ENCODE measurements around the gene KIAA1671. TPM values are rescaled to one million over a fixed set of nuclear protein-coding genes. Genes with fewer than 3 reads are reported as not detected.

The KIAA1671 gene
- total RNA-seq, 3 donors from 2014 or later, result 71.3 to 131 (median 88.9) TPM

DNA sequence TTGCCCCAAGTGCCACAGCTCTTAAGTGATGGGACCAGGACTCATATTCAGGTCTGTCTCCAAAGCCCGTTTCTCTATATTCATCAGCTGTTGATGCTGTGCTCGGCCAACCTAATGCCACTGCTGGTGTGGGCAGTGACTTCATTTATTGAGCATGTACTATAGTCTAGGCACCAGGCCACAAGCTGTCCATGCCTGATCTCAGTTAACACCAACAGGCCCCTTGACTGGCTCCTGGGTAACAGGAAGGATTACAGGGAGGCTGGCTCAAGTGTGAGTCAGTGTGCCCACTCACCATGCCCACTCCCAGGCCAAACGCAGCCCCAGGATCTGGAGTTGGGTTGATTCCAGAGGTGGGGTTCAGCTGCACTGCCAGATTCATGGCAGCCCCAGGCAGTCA, 258.3 kb downstream of the KIAA1671 start:
- ATAC-seq (no peak), DNase-seq (no peak)
- Histone ChIP-seq H3K4me1 (ENCODE audit: low read depth) (no peaks in the 10 kb centered on the region), H3K36me3 (ENCODE audit: low read depth) (no peaks in the 10 kb centered on the region), H3K4me3 (no peak overlapping the region), H3K9me3 (no peaks in the 10 kb centered on the region)
- intact Hi-C loops (cut with DNase I, micrococcal nuclease), result no loop called here
- TF ChIP-seq CTCF (IDR thresholded peaks at IDR 0.05), result no peak

DNA sequence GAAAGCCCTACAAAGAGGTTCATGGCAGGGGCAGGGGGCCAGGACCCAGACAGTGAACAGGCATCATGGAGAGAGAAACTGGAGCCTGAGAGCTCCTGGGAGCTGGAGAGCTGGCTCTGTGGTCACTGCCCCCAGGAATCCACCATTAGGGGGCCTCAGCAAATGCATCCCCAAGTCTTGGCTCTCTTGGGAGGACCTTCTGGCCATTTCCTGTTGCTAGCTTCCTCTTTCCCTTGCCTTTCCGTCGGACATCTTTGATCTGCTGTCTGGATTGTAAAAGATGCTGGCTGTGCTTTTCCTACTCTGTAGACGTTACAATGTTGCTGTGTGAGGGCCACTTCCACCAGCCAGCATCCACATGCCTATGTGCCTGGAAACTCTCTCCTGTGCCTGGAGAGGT, 259.8 kb downstream of the KIAA1671 start:
- DNase-seq (no peak), ATAC-seq (no peak)
- no peak for TF ChIP-seq CTCF (IDR thresholded peaks at IDR 0.05)
- no peaks in the 10 kb centered on the region for H3K9me3 ChIP-seq
- no peak overlapping the region for H3K4me3 ChIP-seq
- H3K36me3 ChIP-seq (ENCODE audit: low read depth), result no peaks in the 10 kb centered on the region
- intact Hi-C loops (cut with DNase I, micrococcal nuclease), result no loop called here
- H3K4me1 ChIP-seq (ENCODE audit: low read depth), result no peaks in the 10 kb centered on the region

DNA sequence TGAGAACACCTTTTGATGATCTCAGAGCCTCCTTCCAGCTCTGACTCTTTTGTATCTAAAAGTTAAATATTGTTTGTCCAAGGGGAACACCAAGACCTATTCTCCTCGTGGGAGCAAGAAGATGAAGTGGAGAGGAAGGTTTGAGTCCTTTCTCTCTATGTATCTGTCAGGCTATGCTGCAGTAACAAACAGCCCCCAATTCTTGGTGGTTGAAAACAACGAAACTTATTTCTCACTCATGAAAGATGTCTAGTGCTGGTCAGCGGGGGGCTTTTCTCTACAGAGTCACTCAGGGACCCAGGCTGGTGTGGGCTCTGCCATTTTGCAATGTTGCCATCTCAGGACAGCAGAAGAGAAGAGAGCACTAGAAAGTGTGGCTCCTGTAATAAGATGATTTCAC, 260.7 kb downstream of the KIAA1671 start:
- H3K4me1 ChIP-seq (ENCODE audit: low read depth), result no peaks in the 10 kb centered on the region
- DNase-seq (no peak), ATAC-seq (no peak)
- H3K4me3 ChIP-seq, result no peak overlapping the region
- H3K9me3 ChIP-seq, result no peaks in the 10 kb centered on the region
- H3K36me3 ChIP-seq (ENCODE audit: low read depth), result no peaks in the 10 kb centered on the region
- no peak for TF ChIP-seq CTCF (IDR thresholded peaks at IDR 0.05)
- intact Hi-C loops (cut with DNase I, micrococcal nuclease), result no loop called here

DNA sequence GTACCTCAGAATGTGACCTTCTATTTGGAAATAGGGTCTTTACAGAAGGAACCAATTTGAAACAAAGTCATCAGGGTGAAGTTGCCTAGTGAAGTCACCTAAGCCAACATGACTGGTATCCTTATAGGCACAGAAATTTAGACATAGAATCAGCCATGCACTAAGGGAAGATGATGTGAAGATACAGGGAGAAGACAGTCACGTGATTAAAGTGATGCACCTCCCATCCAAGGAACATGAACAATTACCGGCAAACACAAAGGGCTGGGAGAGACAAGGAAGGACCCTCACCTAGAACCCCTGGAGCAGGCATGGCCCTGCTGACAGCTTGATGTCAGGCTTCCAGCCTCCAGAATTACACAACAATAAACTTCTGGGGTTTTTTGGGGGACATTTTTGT, 263.7 kb downstream of the KIAA1671 start:
- Histone ChIP-seq H3K4me1 (ENCODE audit: low read depth) (no peaks in the 10 kb centered on the region), H3K4me3 (no peak overlapping the region), H3K36me3 (ENCODE audit: low read depth) (no peaks in the 10 kb centered on the region), H3K9me3 (no peaks in the 10 kb centered on the region)
- intact Hi-C loops (cut with DNase I, micrococcal nuclease), result no loop called here
- no peak for ATAC-seq
- TF ChIP-seq CTCF (IDR thresholded peaks at IDR 0.05), result no peak
- no peak for DNase-seq

DNA sequence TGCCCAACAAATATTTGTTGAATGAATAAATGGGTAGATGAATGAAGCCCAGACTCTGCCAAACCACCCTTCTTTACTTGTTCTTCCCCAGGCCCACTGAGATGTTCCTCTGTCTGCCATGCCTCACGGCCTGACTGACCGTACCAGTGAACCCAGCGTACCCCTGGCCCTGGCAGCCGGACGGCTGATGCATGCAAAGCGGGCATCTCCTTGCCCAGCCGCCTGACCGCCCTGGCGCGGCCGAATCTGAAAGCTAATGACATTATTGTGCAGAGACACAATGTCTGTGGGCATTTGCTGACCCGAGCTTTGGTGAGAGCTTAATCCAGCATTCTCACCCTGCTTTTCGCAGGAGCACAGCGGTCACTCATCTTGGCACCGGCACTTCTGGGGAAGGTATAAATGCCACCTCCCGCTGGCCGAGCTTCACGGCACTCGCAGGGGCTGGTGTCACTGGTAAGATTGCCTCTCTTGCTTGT, 266.7 kb downstream of the KIAA1671 start, which contains the start of gene CRYBB2:
Gene CRYBB2 (plus strand): TSS at position 429 of the 479 bp plus-strand sequence. CDS start 1,791 bp downstream, outside the sequence.
- Histone ChIP-seq H3K4me3 (no peak within 1 kb of the TSS), H3K36me3 (ENCODE audit: low read depth) (no peaks in the 10 kb centered on the region), H3K9me3 (no peaks in the 10 kb centered on the region), H3K4me1 (ENCODE audit: low read depth) (no peaks in the 10 kb centered on the region)
- DNase-seq (no peak), ATAC-seq (no peak)
- TF ChIP-seq CTCF (IDR thresholded peaks at IDR 0.05), result no peak
- intact Hi-C loops (cut with DNase I, micrococcal nuclease), result no loop called here

- Histone ChIP-seq H3K9me3 (no peaks in the 10 kb centered on the region), H3K4me3 (no peak overlapping the region), H3K36me3 (ENCODE audit: low read depth) (no peaks in the 10 kb centered on the region), H3K4me1 (ENCODE audit: low read depth) (no peaks in the 10 kb centered on the region)
- intact Hi-C loops (cut with DNase I, micrococcal nuclease), result no loop called here
- DNase-seq (no peak), ATAC-seq (no peak)
- TF ChIP-seq CTCF (IDR thresholded peaks at IDR 0.05), result no peak
Measured at GRCh38 chr22:25219948-25220442, 267.5 kb downstream of the KIAA1671 start.
